WTC11 (cell line): ENCODE data around the gene TBCE. TPM values are rescaled to one million over a fixed set of nuclear protein-coding genes. Genes with fewer than 3 reads are reported as not detected.

Experiments used
- ATAC-seq: fragments of 200-7000 bp; cut with Tn5 transposase; 2 replicates; pipeline ENCODE4 v1.10.0; 2021; ENCODE audit warnings: mild to moderate bottlenecking, moderate library complexity
- CTCF ChIA-PET: fragments of 300-600 bp; sonication (Branson Sonifier 250); formaldehyde crosslinking; loops from one replicate; lab custom pipeline; 2021; ENCODE audit warnings: antibody characterized with exemption; lab: Charles Lee
- POLR2A ChIA-PET: fragments of 350-600 bp; sonication (Branson Sonifier 250); formaldehyde crosslinking; loops from one replicate; lab custom pipeline; 2021; ENCODE audit warnings: antibody characterized with exemption; lab: Charles Lee
- DNase-seq: peaks from one replicate; pipeline ENCODE4 v3.0.0; 2021; ENCODE audit warnings: low spot score
- H3K27ac Mint-ChIP-seq: 2 replicates; pipeline ENCODE4 v1.8.0; 2021; ENCODE audit warnings: mixed read lengths
- H3K27me3 Mint-ChIP-seq: 2 replicates; pipeline ENCODE4 v1.8.0; 2021; ENCODE audit warnings: low read depth, mild to moderate bottlenecking, moderate library complexity, mixed read lengths
- H3K36me3 Mint-ChIP-seq: 2 replicates; pipeline ENCODE4 v1.8.0; 2021; ENCODE audit warnings: mixed read lengths
- H3K4me1 Mint-ChIP-seq: 2 replicates; pipeline ENCODE4 v1.8.0; 2022; ENCODE audit warnings: mixed read lengths
- H3K4me3 Mint-ChIP-seq: 2 replicates; pipeline ENCODE4 v1.8.0; 2021; ENCODE audit warnings: mild to moderate bottlenecking, moderate library complexity, mixed read lengths
- H3K9me3 Mint-ChIP-seq: 2 replicates; pipeline ENCODE4 v1.8.0; 2021; ENCODE audit warnings: mixed read lengths
- EMX1 ChIP-seq: fragments of 250-450 bp; sonication (Bioruptor Pico); IDR thresholded peaks from 2 replicates; pipeline ENCODE4 v1.8.0; 2021; ENCODE audit warnings: mild to moderate bottlenecking
- ETV6 ChIP-seq: sonication (generic); formaldehyde crosslinking; IDR thresholded peaks from 2 replicates; pipeline ENCODE4 v1.8.1; 2022; ENCODE audit warnings: mild to moderate bottlenecking, missing genetic modification reagents
- JUN ChIP-seq: sonication (generic); formaldehyde crosslinking; IDR thresholded peaks from 2 replicates; pipeline ENCODE4 v1.8.0; 2023; ENCODE audit warnings: mild to moderate bottlenecking, missing genetic modification reagents
- NR1H2 ChIP-seq: sonication (generic); formaldehyde crosslinking; IDR thresholded peaks from 2 replicates; pipeline ENCODE4 v1.9.0; 2021; ENCODE audit warnings: mild to moderate bottlenecking, moderate library complexity, missing genetic modification reagents
- SMAD4 ChIP-seq: sonication (generic); formaldehyde crosslinking; IDR thresholded peaks from 2 replicates; pipeline ENCODE4 v1.8.0; 2022; ENCODE audit warnings: mild to moderate bottlenecking, missing genetic modification reagents
- SP1 ChIP-seq: sonication (generic); formaldehyde crosslinking; conservative IDR thresholded peaks from 2 replicates; pipeline ENCODE4 v1.8.1; 2022; ENCODE audit warnings: missing genetic modification reagents
- ZNF121 ChIP-seq: sonication (generic); formaldehyde crosslinking; IDR thresholded peaks from 2 replicates; pipeline ENCODE4 v1.8.0; 2023; ENCODE audit warnings: missing genetic modification reagents
- ZNF317 ChIP-seq: sonication (generic); formaldehyde crosslinking; IDR thresholded peaks from 2 replicates; pipeline ENCODE4 v1.8.1; 2023; ENCODE audit warnings: low read depth, mild to moderate bottlenecking, moderate library complexity, missing genetic modification reagents, borderline replicate concordance
- total RNA-seq: library from RNA; stranded (reverse); gene quantifications from 3 replicates; pipeline ENCODE4 v1.2.3, GENCODE V29; 2021
- TF ChIP-seq, protein P1 (sequence below): fragments of 250-450 bp; sonication (Bioruptor Pico); IDR thresholded peaks from 2 replicates; pipeline ENCODE4 v1.9.0; 2021; ENCODE audit warnings: mild to moderate bottlenecking
- TF ChIP-seq, protein P2 (sequence below): sonication (generic); formaldehyde crosslinking; IDR thresholded peaks from 2 replicates; pipeline ENCODE4 v1.8.0; 2022; ENCODE audit warnings: mild to moderate bottlenecking, missing genetic modification reagents

The TBCE gene
- total RNA-seq, 1 experiment from 2014 or later: 34.8 TPM

- peaks cover 29% of the 10 kb centered on the region for H3K4me1 Mint-ChIP-seq
- H3K27ac Mint-ChIP-seq: no peak overlapping the region
- ChIA-PET POLR2A (no interaction called here), CTCF (no interaction called here)
- DNase-seq (no peak), ATAC-seq (no peak)
- no peaks in the 10 kb centered on the region for H3K27me3 Mint-ChIP-seq
- no peak overlapping the region for H3K4me3 Mint-ChIP-seq
- no peaks in the 10 kb centered on the region for H3K9me3 Mint-ChIP-seq
- TF ChIP-seq SP1 (CRISPR knock-in tag): no peak
- TF ChIP-seq NR1H2 (CRISPR knock-in tag): no peak
- TF ChIP-seq, protein P1, sequence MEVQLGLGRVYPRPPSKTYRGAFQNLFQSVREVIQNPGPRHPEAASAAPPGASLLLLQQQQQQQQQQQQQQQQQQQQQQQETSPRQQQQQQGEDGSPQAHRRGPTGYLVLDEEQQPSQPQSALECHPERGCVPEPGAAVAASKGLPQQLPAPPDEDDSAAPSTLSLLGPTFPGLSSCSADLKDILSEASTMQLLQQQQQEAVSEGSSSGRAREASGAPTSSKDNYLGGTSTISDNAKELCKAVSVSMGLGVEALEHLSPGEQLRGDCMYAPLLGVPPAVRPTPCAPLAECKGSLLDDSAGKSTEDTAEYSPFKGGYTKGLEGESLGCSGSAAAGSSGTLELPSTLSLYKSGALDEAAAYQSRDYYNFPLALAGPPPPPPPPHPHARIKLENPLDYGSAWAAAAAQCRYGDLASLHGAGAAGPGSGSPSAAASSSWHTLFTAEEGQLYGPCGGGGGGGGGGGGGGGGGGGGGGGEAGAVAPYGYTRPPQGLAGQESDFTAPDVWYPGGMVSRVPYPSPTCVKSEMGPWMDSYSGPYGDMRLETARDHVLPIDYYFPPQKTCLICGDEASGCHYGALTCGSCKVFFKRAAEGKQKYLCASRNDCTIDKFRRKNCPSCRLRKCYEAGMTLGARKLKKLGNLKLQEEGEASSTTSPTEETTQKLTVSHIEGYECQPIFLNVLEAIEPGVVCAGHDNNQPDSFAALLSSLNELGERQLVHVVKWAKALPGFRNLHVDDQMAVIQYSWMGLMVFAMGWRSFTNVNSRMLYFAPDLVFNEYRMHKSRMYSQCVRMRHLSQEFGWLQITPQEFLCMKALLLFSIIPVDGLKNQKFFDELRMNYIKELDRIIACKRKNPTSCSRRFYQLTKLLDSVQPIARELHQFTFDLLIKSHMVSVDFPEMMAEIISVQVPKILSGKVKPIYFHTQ (CRISPR knock-in tag): no peak
- TF ChIP-seq ZNF121 (CRISPR knock-in tag): no peak
- no peak for TF ChIP-seq JUN (CRISPR knock-in tag)
- TF ChIP-seq SMAD4: no peak
- TF ChIP-seq ETV6 (CRISPR knock-in tag): no peak
- TF ChIP-seq ZNF317 (CRISPR knock-in tag): no peak
- TF ChIP-seq EMX1 (CRISPR knock-in tag): no peak
- TF ChIP-seq, protein P2, sequence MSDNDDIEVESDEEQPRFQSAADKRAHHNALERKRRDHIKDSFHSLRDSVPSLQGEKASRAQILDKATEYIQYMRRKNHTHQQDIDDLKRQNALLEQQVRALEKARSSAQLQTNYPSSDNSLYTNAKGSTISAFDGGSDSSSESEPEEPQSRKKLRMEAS (CRISPR knock-in tag): no peak
- H3K36me3 Mint-ChIP-seq: no peaks in the 10 kb centered on the region
These were observed 133.8 kb downstream of the TBCE start for GRCh38 chr1:235500971-235501540.

Other genes starting within 250 kb of the TBCE start
- gene TOMM20, start 238.6 kb upstream of the TBCE start, total RNA-seq: 180 to 184 TPM (median 182 TPM) in 3 replicates
- gene RBM34, start 206.2 kb upstream of the TBCE start, total RNA-seq: 97.4 to 112 TPM (median 104 TPM) in 3 replicates
- 30.2 to 35.7 TPM (median 32.8 TPM) in 3 replicates for gene ARID4B, start 39.2 kb upstream of the TBCE start, total RNA-seq
- gene GGPS1, start 38.9 kb upstream of the TBCE start, total RNA-seq: 37.3 to 43.5 TPM (median 39.2 TPM) in 3 replicates
- 37.4 to 41.7 TPM (median 40.8 TPM) in 3 replicates for gene B3GALNT2, start 137.0 kb downstream of the TBCE start, total RNA-seq